Gastrocnemius medialis (tissue), 4 donors: Measurements from ENCODE around the gene FGFR4.

ENCODE experiments used
- CTCF ChIP-seq, 5 experiments: fragments of 450-650 bp in 3 of 5; fragments of 200-600 bp in 2 of 5; sonication (generic) in 2 of 5; IDR thresholded peaks in 4 of 5; conservative IDR thresholded peaks in 1 of 5; 1 replicate in 4 of 5; 2 replicates in 1 of 5; pipeline ENCODE4 v1.5.1; 2016 to 2019; ENCODE audit warnings: antibody characterized with exemption in 5 of 5, mild to moderate bottlenecking in 3 of 5, moderate library complexity in 3 of 5
- POLR2A ChIP-seq, 2 donors: fragments of 450-650 bp; IDR thresholded peaks; one replicate each; pipeline ENCODE4 v1.6.1; 2017; ENCODE audit warnings: antibody characterized with exemption in 2 of 2, mild to moderate bottlenecking in 2 of 2, moderate library complexity in 2 of 2

- TF ChIP-seq CTCF (IDR thresholded peaks at IDR 0.05 in 4 of 5, conservative IDR thresholded peaks at IDR 0.05 in 1 of 5) (no peak), POLR2A (IDR thresholded peaks at IDR 0.05) (no peak)
Measured at GRCh38 chr5:177040814-177041420, 45.8 kb upstream of the FGFR4 start.
